HepG2 (cell line): Measurements from ENCODE around the gene DNAJB8. TPM values are rescaled to one million over a fixed set of nuclear protein-coding genes. Genes with fewer than 3 reads are reported as not detected.

Experiments used
- ATAC-seq: fragments of 200-7000 bp; cut with Tn5 transposase; 3 replicates; pipeline ENCODE4 v1.9.1; 2020; ENCODE audit warnings: mild to moderate bottlenecking, moderate library complexity
- BruUV-seq: library from RNA; stranded (reverse); fragments of 400-500 nt; replicated peaks from 2 replicates; lab custom pipeline; 2021; lab: Mats Ljungman, UMichigan
- CTCF ChIA-PET: fragments of 300-600 bp; formaldehyde crosslinking; extraction: SDS; loops from one replicate; lab custom pipeline; 2021; ENCODE audit warnings: low total read pairs, inconsistent platforms, low intra/inter-chr PET ratio; lab: Yijun Ruan, JAX
- POLR2A ChIA-PET: fragments of 350-600 bp; sonication (Branson Sonifier 250); formaldehyde crosslinking; loops from one replicate; lab custom pipeline; 2020; ENCODE audit warnings: antibody characterized with exemption, inconsistent platforms; lab: Yijun Ruan, JAX
- DNase-seq: peaks from one replicate; pipeline ENCODE4 v3.0.0-alpha.2; 2015; ENCODE audit warnings: low spot score
- FAIRE-seq: peaks from 3 replicates; lab custom pipeline; 2011; peaks lifted over from hg19 to GRCh38; lab: Jason Lieb, UNC
- H2AFZ ChIP-seq: one replicate; pipeline ENCODE4 v1.6.1; 2011; ENCODE audit warnings: low read length, inconsistent platforms
- H3K27ac ChIP-seq: fragments of 300-600 bp; 3 replicates; pipeline ENCODE4 v1.8.0; 2011; ENCODE audit warnings: mixed run types, mild to moderate bottlenecking, mixed read lengths, low read length, inconsistent platforms; ENCODE audit not compliant: insufficient read depth; ENCODE audit errors: extremely low read length
- H3K27me3 ChIP-seq, 2 experiments: fragments of 200-600 bp in 1 of 2; 2 replicates in 1 of 2; 3 replicates in 1 of 2; pipeline versions ENCODE4 v1.6.0 to v1.8.0; 2011; ENCODE audit warnings: low read length in 2 of 2, mild to moderate bottlenecking in 2 of 2, moderate library complexity in 2 of 2, inconsistent platforms in 1 of 2; ENCODE audit not compliant: insufficient read depth in 2 of 2, control insufficient read depth in 1 of 2
- H3K36me3 ChIP-seq, 2 experiments: fragments of 200-600 bp in 1 of 2; replicated peaks in 1 of 2; 2 replicates in 1 of 2; 3 replicates in 1 of 2; pipeline versions ENCODE4 v1.5.1 to v1.8.0; 2011; ENCODE audit warnings: low read length in 2 of 2, inconsistent platforms in 1 of 2; ENCODE audit not compliant: insufficient read depth in 2 of 2, control insufficient read depth in 1 of 2
- H3K4me1 ChIP-seq: 2 replicates; pipeline ENCODE4 v1.5.1; 2012; ENCODE audit warnings: low read length, inconsistent platforms; ENCODE audit not compliant: insufficient read depth
- H3K4me2 ChIP-seq: 2 replicates; pipeline ENCODE4 v1.6.0; 2011; ENCODE audit warnings: low read depth, low read length, inconsistent platforms
- H3K4me3 ChIP-seq, 3 experiments: fragments of 200-600 bp in 1 of 3; sonication (generic), shearing (Covaris generic) in 1 of 3; replicated peaks in 1 of 3; 2 replicates each; pipeline ENCODE4 v1.5.1; 2011 to 2016; ENCODE audit warnings: low read length in 3 of 3, inconsistent platforms in 2 of 3, low read depth in 2 of 3, mild to moderate bottlenecking in 2 of 3, control low read depth in 1 of 3, mixed read lengths in 1 of 3; ENCODE audit not compliant: insufficient read depth in 1 of 3
- H3K79me2 ChIP-seq: one replicate; pipeline ENCODE4 v1.6.1; 2011; ENCODE audit warnings: low read length, inconsistent platforms; ENCODE audit not compliant: insufficient read depth
- H3K9ac ChIP-seq: 2 replicates; pipeline ENCODE4 v1.6.0; 2011; ENCODE audit warnings: mild to moderate bottlenecking, low read depth, low read length, inconsistent platforms; ENCODE audit not compliant: insufficient read depth
- H3K9me3 ChIP-seq: 2 replicates; pipeline ENCODE4 v1.5.1; 2012; ENCODE audit warnings: mild to moderate bottlenecking, low read length
- H4K20me1 ChIP-seq: 2 replicates; pipeline ENCODE4 v1.6.0; 2011; ENCODE audit warnings: inconsistent platforms, mild to moderate bottlenecking, low read length, moderate library complexity; ENCODE audit not compliant: insufficient read depth
- ASH2L ChIP-seq: fragments of 300-600, 200-600 bp; sonication (generic); IDR thresholded peaks from 2 replicates; pipeline ENCODE4 v1.7.0; 2017; ENCODE audit warnings: low read depth, mild to moderate bottlenecking, moderate library complexity, mixed read lengths, low read length; ENCODE audit not compliant: insufficient read length
- CEBPG ChIP-seq: IDR thresholded peaks from 2 replicates; pipeline ENCODE4 v1.6.1; 2016
- CHCHD3 ChIP-seq: sonication (generic); formaldehyde crosslinking; IDR thresholded peaks from 2 replicates; pipeline ENCODE4 v1.8.0; 2022; ENCODE audit warnings: mild to moderate bottlenecking, missing genetic modification reagents, moderate library complexity
- CREB1 ChIP-seq, 2 experiments: fragments of 450-650 bp in 1 of 2; IDR thresholded peaks; 2 replicates each; pipeline ENCODE4 v1.6.1; 2016 to 2017; ENCODE audit warnings: control low read depth in 1 of 2, mild to moderate bottlenecking in 1 of 2, missing compliant biosample characterization in 1 of 2, missing genetic modification characterization in 1 of 2
- CREB3 ChIP-seq: sonication (generic); formaldehyde crosslinking; IDR thresholded peaks from 2 replicates; pipeline ENCODE4 v1.5.0; 2020; ENCODE audit warnings: missing genetic modification reagents
- IKZF1 ChIP-seq: fragments of 450-650 bp; IDR thresholded peaks from 2 replicates; pipeline ENCODE4 v1.7.1; 2016
- MEF2D ChIP-seq: sonication (generic); formaldehyde crosslinking; IDR thresholded peaks from 2 replicates; pipeline ENCODE4 v1.5.1; 2020; ENCODE audit warnings: mild to moderate bottlenecking, missing genetic modification reagents
- MEIS2 ChIP-seq: sonication (generic); formaldehyde crosslinking; IDR thresholded peaks from 2 replicates; pipeline ENCODE4 v1.9.0; 2021; ENCODE audit warnings: mild to moderate bottlenecking, missing genetic modification reagents
- NONO ChIP-seq, 2 experiments: fragments of 450-650 bp in 1 of 2; sonication (generic) in 1 of 2; formaldehyde crosslinking in 1 of 2; IDR thresholded peaks in 1 of 2; conservative IDR thresholded peaks in 1 of 2; 2 replicates each; pipeline versions ENCODE4 v1.6.1 to v1.8.0; 2017 to 2022; ENCODE audit warnings: mild to moderate bottlenecking in 1 of 2, missing genetic modification reagents in 1 of 2, moderate library complexity in 1 of 2
- PHF5A ChIP-seq: IDR thresholded peaks from one replicate; pipeline ENCODE4 v1.6.1; 2018; ENCODE audit warnings: low read depth, missing genetic modification reagents; ENCODE audit not compliant: unreplicated experiment
- REL ChIP-seq: sonication (generic); formaldehyde crosslinking; conservative IDR thresholded peaks from 2 replicates; pipeline ENCODE4 v1.8.0; 2022; ENCODE audit warnings: mild to moderate bottlenecking, missing genetic modification reagents, moderate library complexity
- REXO4 ChIP-seq: sonication (generic); formaldehyde crosslinking; IDR thresholded peaks from 2 replicates; pipeline ENCODE4 v1.8.0; 2022; ENCODE audit warnings: missing genetic modification reagents, mild to moderate bottlenecking, borderline replicate concordance
- SAFB2 ChIP-seq: sonication (generic); formaldehyde crosslinking; IDR thresholded peaks from 2 replicates; pipeline ENCODE4 v1.5.1; 2020; ENCODE audit warnings: missing genetic modification reagents, low read depth, mild to moderate bottlenecking, borderline replicate concordance
- SIN3A ChIP-seq: IDR thresholded peaks from 2 replicates; pipeline ENCODE4 v1.6.1; 2011; ENCODE audit warnings: low read depth, mild to moderate bottlenecking, control low read depth, low read length, borderline replicate concordance
- THYN1 ChIP-seq: sonication (generic); formaldehyde crosslinking; IDR thresholded peaks from 2 replicates; pipeline ENCODE4 v1.8.1; 2023; ENCODE audit warnings: low read depth, mild to moderate bottlenecking, moderate library complexity, missing genetic modification reagents, borderline replicate concordance
- ZFP1 ChIP-seq: IDR thresholded peaks from 2 replicates; pipeline ENCODE4 v1.6.1; 2016
- ZKSCAN5 ChIP-seq: sonication (generic); formaldehyde crosslinking; IDR thresholded peaks from 2 replicates; pipeline ENCODE4 v1.5.1; 2020; ENCODE audit warnings: mild to moderate bottlenecking, missing genetic modification reagents
- ZNF704 ChIP-seq: sonication (generic); formaldehyde crosslinking; IDR thresholded peaks from 2 replicates; pipeline ENCODE4 v1.8.1; 2023; ENCODE audit warnings: mild to moderate bottlenecking, inconsistent platforms, moderate library complexity, missing genetic modification reagents, borderline replicate concordance
- ZSCAN12 ChIP-seq: sonication (generic); formaldehyde crosslinking; IDR thresholded peaks from 2 replicates; pipeline ENCODE4 v1.9.0; 2021; ENCODE audit warnings: mild to moderate bottlenecking, missing genetic modification reagents
- WGBS: methylation state at CpG from one replicate; pipeline ENCODE4 v1.1.6; 2017; ENCODE audit warnings: low lambda C conversion rate; 5-methylcytosine and 5-hydroxymethylcytosine counted together
- in situ Hi-C: cut with HindIII; loops from 2 replicates; pipeline ENCODE4 v1.10.0; 2017; ENCODE audit warnings: low pct_unique_long_range_greater_than_20kb; ENCODE audit not compliant: extremely low pct_ligation_motif_present
- intact Hi-C: fragments of 100-400 bp; cut with micrococcal nuclease; formaldehyde crosslinking; loops from one replicate; pipeline ENCODE4 v1.10.0; 2022; ENCODE audit not compliant: unreplicated experiment
- polyA plus RNA-seq, 8 experiments: library from polyadenylated mRNA; depleted of rRNA in 3 of 8; stranded (reverse) in 7 of 8; unstranded in 1 of 8; fragments of >200 nt; fragmentation: Illumina TruSeq in 4 of 8; extraction: Trizol in 4 of 8; gene quantifications; 2 replicates each; pipeline versions ENCODE4 v1.2.1 to v1.2.3, GENCODE V29; 2011 to 2016; ENCODE audit warnings: low read depth in 4 of 8, missing spikeins in 1 of 8, mixed read lengths in 1 of 8; ENCODE audit not compliant: insufficient read depth in 1 of 8
- total RNA-seq, 5 experiments: library from RNA; depleted of rRNA; stranded (reverse); fragments of >200 nt; fragmentation: Illumina TruSeq; extraction: Trizol; gene quantifications; 2 replicates each; pipeline ENCODE4 v1.2.3, GENCODE V29; 2016; ENCODE audit warnings: low read depth in 1 of 5

The DNAJB8 gene
- total and polyA plus RNA-seq, 2 of the 13 experiments (the other 11 are each of a cell fraction or from before 2014, with no cell fraction given): not detected

- FAIRE-seq: no peak
- no peaks in the 10 kb centered on the region for H3K79me2 ChIP-seq
- H3K27me3 ChIP-seq: peaks cover 7 to 79% of the 10 kb centered on the region in 2 experiments
- intact Hi-C loops (no loop called here), in situ Hi-C loops (no loop called here)
- TF ChIP-seq IKZF1: peak; percentile 13; the same call in 1 of the 2 replicates
- TF ChIP-seq CEBPG (CRISPR knock-in tag): no peak
- 0 out of 2 replicates have a peak, but pooled peaks have one; percentile 52 for TF ChIP-seq NONO (IDR thresholded peaks at IDR 0.05)
- TF ChIP-seq NONO (CRISPR knock-in tag; conservative IDR thresholded peaks at IDR 0.05): no peak
- TF ChIP-seq CREB1 (IDR thresholded peaks at IDR 0.05): peak; percentile 77
- TF ChIP-seq CREB1 (CRISPR knock-in tag; IDR thresholded peaks at IDR 0.05): no peak
- no peak overlapping the region for H3K4me2 ChIP-seq
- no peak overlapping the region for H2AFZ ChIP-seq
- DNase-seq: no peak
- H4K20me1 ChIP-seq: no peaks in the 10 kb centered on the region
- ATAC-seq: no peak
- no peak overlapping the region for H3K27ac ChIP-seq
- CTCF ChIA-PET: no interaction called here
- BruUV-seq: no TSS peak
- 0% methylated on average over 1 of the region's 1 CpG for WGBS
- no peaks in the 10 kb centered on the region for H3K4me1 ChIP-seq
- POLR2A ChIA-PET: no interaction called here
- no peak overlapping the region for H3K9ac ChIP-seq
- no peaks in the 10 kb centered on the region for H3K9me3 ChIP-seq
- H3K36me3 ChIP-seq: no peaks in the 10 kb centered on the region
- H3K4me3 ChIP-seq: no peak overlapping the region
Measured at GRCh38 chr3:128445357-128445756, 21.3 kb downstream of the DNAJB8 start.

DNA sequence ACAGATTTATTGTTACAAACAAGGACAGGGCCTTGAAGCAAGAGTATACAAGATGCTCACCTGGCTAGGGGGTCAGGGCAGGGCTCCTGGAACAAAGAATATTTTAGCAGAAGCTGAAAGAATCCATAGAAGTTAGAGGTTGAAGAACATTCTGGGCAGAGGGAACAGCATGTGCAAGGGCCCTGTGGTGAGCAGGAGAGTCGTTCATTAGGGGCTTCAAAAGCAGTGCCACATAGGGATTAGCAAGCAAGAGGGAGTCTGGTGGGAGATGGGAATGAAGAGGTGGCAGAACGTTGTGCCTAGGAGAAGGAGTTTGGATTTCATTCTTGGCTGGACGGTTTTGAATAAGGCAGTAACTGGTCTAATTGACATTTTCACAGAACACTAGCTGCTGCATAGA, 22.9 kb downstream of the DNAJB8 start:
- no peak overlapping the region for H3K9ac ChIP-seq
- ChIA-PET POLR2A (no interaction called here), CTCF (no interaction called here)
- H4K20me1 ChIP-seq: no peaks in the 10 kb centered on the region
- no peak overlapping the region for H3K4me3 ChIP-seq
- FAIRE-seq: no peak
- H3K27me3 ChIP-seq: peaks cover 11 to 79% of the 10 kb centered on the region in 2 experiments
- intact Hi-C loops: no loop called here
- no peaks in the 10 kb centered on the region for H3K36me3 ChIP-seq
- no peak for ATAC-seq
- H2AFZ ChIP-seq: no peak overlapping the region
- no peaks in the 10 kb centered on the region for H3K79me2 ChIP-seq
- no peaks in the 10 kb centered on the region for H3K4me1 ChIP-seq
- H3K4me2 ChIP-seq: no peak overlapping the region
- DNase-seq: no peak
- no peak overlapping the region for H3K27ac ChIP-seq
- WGBS: under 1% methylated on average over 3 of the region's 3 CpGs
- in situ Hi-C loops: no loop called here
- no peaks in the 10 kb centered on the region for H3K9me3 ChIP-seq
- BruUV-seq: no TSS peak
- no peak for TF ChIP-seq MEF2D
- no peak for TF ChIP-seq SAFB2 (CRISPR knock-in tag)
- TF ChIP-seq MEIS2 (CRISPR knock-in tag): no peak
- no peak for TF ChIP-seq CREB3 (CRISPR knock-in tag)
- no peak for TF ChIP-seq ZFP1
- no peak for TF ChIP-seq PHF5A (CRISPR knock-in tag)
- TF ChIP-seq CHCHD3 (CRISPR knock-in tag): no peak
- no peak for TF ChIP-seq THYN1 (CRISPR knock-in tag)
- TF ChIP-seq SIN3A: no peak
- no peak for TF ChIP-seq ASH2L
- no peak for TF ChIP-seq ZSCAN12 (CRISPR knock-in tag)
- no peak for TF ChIP-seq REL (CRISPR knock-in tag)
- no peak for TF ChIP-seq REXO4 (CRISPR knock-in tag)
- no peak for TF ChIP-seq ZNF704 (CRISPR knock-in tag)
- no peak for TF ChIP-seq ZKSCAN5
